ENCODE results near the gene CERK. TPM values are rescaled to one million over a fixed set of nuclear protein-coding genes. Genes with fewer than 3 reads are reported as not detected.

CERK gene
- total and polyA plus RNA-seq, 9 of the 15 experiments (the other 6 are each of a cell fraction or from before 2014, with no cell fraction given), result 1.1 to 14.9 (median 8.7) TPM

GRCh38 chr22:46669201-46669600 lies 68.9 kb downstream of the CERK start (continued):
- TF ChIP-seq UBTF (IDR thresholded peaks at IDR 0.05; ENCODE audit: borderline replicate concordance in 1 of 2, low read depth in 2 of 2, low read length in 2 of 2) (no peak), MAFF (IDR thresholded peaks at IDR 0.05; ENCODE audit: low read length) (no peak), STAG1 (CRISPR knock-in tag; IDR thresholded peaks at IDR 0.05; ENCODE audit: borderline replicate concordance) (no peak), CSDE1 (IDR thresholded peaks at IDR 0.05) (no peak), RBBP5 (IDR thresholded peaks at IDR 0.05; ENCODE audit: borderline replicate concordance, insufficient read depth, low read length, poor library complexity, severe bottlenecking) (no peak)

- no peak for FAIRE-seq
- 93% methylated on average over 3 of the region's 24 CpGs for WGBS (ENCODE audit: insufficient coverage, low coverage, missing lambda C conversion rate)
- no peak for TF ChIP-seq TOE1 (IDR thresholded peaks at IDR 0.05; ENCODE audit: borderline replicate concordance)
- TF ChIP-seq TOE1 (CRISPR knock-in tag; IDR thresholded peaks at IDR 0.05; ENCODE audit: borderline replicate concordance, low read depth), result no peak
- TF ChIP-seq ZBTB7A (IDR thresholded peaks at IDR 0.05; ENCODE audit: borderline replicate concordance, control insufficient read depth, low read depth, low read length), result no peak
- no peak for TF ChIP-seq ARNT (IDR thresholded peaks at IDR 0.05)
- TF ChIP-seq NR3C1 (CRISPR knock-in tag; IDR thresholded peaks at IDR 0.05), result no peak
- no peak for TF ChIP-seq CXXC5 (CRISPR knock-in tag; IDR thresholded peaks at IDR 0.05)
- no peak for TF ChIP-seq CBFA2T2 (conservative IDR thresholded peaks at IDR 0.05)
- TF ChIP-seq XRCC4 (IDR thresholded peaks at IDR 0.05; ENCODE audit: extremely low read depth, insufficient read depth, insufficient read length), result no peak
- no peak for TF ChIP-seq ZC3H4 (CRISPR knock-in tag; IDR thresholded peaks at IDR 0.05; ENCODE audit: borderline replicate concordance)
- TF ChIP-seq SIN3A (IDR thresholded peaks at IDR 0.05; ENCODE audit: borderline replicate concordance in 2 of 2, control insufficient read depth in 1 of 2, low read depth in 2 of 2, low read length in 2 of 2), result no peak
- no peak for TF ChIP-seq THAP7 (CRISPR knock-in tag; IDR thresholded peaks at IDR 0.05)
- no peak for TF ChIP-seq TBL1XR1 (IDR thresholded peaks at IDR 0.05; ENCODE audit: low read length in 2 of 2)
- no peak for TF ChIP-seq RUNX1 (IDR thresholded peaks at IDR 0.05; ENCODE audit: low read depth)
- TF ChIP-seq TCF7 (IDR thresholded peaks at IDR 0.05; ENCODE audit: borderline replicate concordance), result no peak
- no peak for TF ChIP-seq ZKSCAN1 (IDR thresholded peaks at IDR 0.05; ENCODE audit: low read depth, low read length)
Observed at GRCh38 chr22:46668116-46668515, 69.9 kb downstream of the CERK start.

More at GRCh38 chr22:46668116-46668515, 69.9 kb downstream of the CERK start:
- H3K9me1 ChIP-seq (ENCODE audit: control insufficient read depth, insufficient read depth, low read length), result peaks cover 2% of the 10 kb centered on the region
- H3K4me3 ChIP-seq, result no peak overlapping the region
- H3K4me2 ChIP-seq (ENCODE audit: insufficient read depth, low read length), result no peak overlapping the region
- BruUV-seq (replicated peaks), result no TSS peak
- no peaks in the 10 kb centered on the region for H3K9me3 ChIP-seq (replicated peaks; ENCODE audit: control insufficient read depth, insufficient read depth, low read depth, low read length)
- H3K79me2 ChIP-seq (ENCODE audit: control insufficient read depth, insufficient read depth, low read length), result no peaks in the 10 kb centered on the region
- no peaks in the 10 kb centered on the region for H4K20me1 ChIP-seq (replicated peaks; ENCODE audit: control insufficient read depth, insufficient read depth, low read length)
- H3K4me1 ChIP-seq (replicated peaks in 1 of 2; ENCODE audit: control insufficient read depth in 2 of 2, insufficient read depth in 2 of 2, low read length in 2 of 2), result peaks cover 0 to 27% of the 10 kb centered on the region in 2 experiments; a peak in 2 of 5 replicates
- H3K27ac ChIP-seq (ENCODE audit: extremely low read depth, low read depth, low read length), result no peak overlapping the region
- no peak for DNase-seq (ENCODE audit: extremely low read depth in 1 of 4, low spot score in 3 of 4)
- ATAC-seq, result no peak
- peaks cover 48% of the 10 kb centered on the region; the same call in 1 of the 3 replicates for H3K36me3 ChIP-seq (ENCODE audit: control insufficient read depth, insufficient read depth, low read length)
- in situ Hi-C loops (cut with MboI) (no loop called here), intact Hi-C loops (cut with micrococcal nuclease) (no loop called here)
- POLR2A ChIA-PET, result no interaction called here
- no peak overlapping the region for H3K9ac ChIP-seq (ENCODE audit: insufficient read depth in 1 of 2, low read depth in 2 of 2, low read length in 2 of 2)
- no peak overlapping the region for H2AFZ ChIP-seq (ENCODE audit: low read depth, low read length)
- CTCF ChIA-PET (ENCODE audit: low intra/inter-chr PET ratio), result no interaction called here
- H3K27me3 ChIP-seq (ENCODE audit: control insufficient read depth in 2 of 2, insufficient read depth in 2 of 2, low read length in 2 of 2), result no peaks in the 10 kb centered on the region
